COLO668 (cell line): Measurements from ENCODE around the gene ARNT2.

Source experiments
- DNase-seq: peaks from one replicate; lab custom pipeline; 2025; ENCODE audit not compliant: unreplicated experiment; lab: John Stamatoyannopoulos, UW

The ARNT2 gene

DNA sequence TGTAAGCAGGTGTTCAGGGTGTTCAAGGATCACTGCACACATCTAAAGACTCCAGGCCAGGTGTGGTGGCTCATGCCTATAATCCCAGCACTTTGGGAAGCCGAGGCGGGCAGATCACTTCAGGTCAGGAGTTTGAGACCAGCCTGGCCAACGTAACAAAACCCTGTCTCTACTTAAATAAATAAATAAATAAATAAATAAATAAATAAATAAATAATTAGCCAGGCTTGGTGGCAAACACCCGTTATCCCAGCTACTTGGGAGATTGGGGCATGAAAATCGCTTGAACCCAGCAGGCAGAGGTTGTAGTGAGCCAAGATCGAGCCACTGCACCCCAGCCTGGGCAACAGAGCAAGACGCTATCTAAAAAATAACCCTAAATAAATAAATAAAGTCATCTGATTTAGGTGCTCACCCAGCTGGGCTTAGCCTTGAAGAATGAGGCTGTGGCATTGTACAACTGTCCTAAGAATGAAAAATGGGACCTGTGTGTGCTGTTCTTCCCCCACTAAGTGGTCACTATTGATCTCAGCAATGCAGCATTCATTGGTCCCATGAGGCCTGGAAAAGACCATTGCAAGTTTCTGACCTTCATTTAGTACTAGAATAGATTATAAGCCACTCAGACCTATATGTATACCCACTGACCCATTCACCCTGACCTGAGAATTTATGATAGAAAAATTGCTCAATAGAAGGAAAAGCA, 208.1 kb downstream of the ARNT2 start:
- no peak for DNase-seq

DNA sequence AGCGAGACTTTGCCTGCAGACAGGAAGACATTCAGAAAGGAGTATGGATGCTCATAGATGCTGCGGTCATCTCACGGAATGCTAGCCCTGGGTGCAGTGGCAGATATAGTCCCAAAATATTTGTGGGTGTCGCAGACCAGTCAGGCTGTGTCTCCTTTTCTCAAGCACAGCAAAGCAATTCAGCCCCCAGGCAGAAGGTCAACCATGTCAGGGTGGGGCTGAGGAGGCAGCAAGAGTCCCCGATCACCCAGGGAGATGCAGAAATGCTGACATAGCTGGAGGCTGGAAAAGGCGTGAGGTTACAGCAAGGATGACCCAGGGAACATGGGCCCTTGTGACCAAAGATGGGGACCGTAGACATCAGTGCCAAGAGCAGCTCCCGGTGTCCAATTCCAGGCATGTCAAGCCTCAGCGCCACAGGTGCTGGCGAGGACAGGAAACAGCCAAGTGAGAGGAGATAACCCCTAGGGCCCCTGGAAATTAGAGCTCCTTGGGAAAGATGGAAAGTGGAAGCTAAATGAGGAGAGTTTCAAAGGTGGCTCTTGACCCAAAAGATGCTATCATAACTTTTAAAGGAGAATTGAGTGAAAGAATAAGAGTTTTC, 209.7 kb downstream of the ARNT2 start:
- DNase-seq: no peak

DNA sequence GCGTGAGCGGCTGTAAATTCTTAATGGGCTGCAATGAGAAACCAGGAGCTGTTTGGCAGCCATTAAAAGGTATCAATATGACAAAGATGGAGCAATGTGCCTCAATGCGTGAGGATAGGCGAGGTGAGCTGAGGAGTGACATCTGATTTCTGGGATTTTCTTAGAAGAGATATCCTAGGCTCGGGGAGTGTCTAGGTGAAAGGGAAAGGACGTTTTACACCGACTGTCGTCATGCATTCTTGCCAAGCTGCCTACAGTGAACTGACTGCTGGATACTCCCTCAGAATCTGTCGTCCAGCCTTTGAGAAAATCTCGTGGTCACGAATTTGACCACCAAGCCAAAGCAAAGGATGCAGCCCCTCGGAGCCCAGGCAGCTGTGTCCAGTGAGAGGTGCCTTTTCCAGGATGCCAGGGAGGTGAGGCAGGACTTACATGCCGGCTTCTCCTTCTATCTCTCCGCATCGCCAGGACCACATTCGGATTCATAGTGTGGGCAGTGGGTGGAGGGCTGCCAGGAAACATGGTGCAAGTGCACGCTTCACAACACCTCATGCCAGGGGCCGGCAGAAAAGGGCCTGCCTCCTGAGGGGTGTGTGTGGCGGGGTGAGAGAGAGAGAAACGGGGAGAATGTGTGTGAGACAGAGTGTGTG, 210.7 kb downstream of the ARNT2 start:
- no peak for DNase-seq

DNA sequence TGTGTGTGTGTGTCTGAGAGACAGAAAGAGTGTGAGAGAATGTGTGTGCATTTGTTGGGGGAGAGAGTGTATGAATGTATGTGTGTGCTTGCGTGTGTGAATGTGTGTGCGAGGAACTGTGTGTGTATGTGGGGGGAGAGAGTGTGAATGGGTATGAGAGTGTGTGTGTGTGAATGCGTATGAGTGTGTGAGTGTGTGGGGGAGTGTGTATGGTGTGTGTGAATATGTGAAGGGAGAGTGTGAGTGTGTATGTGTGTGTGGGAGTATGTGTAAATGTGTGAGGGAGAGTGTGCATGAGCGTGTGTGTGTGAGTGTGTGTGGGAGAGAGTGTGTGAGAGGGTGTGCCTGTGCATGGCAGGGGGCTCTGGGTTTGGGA, 211.2 kb downstream of the ARNT2 start:
- no peak for DNase-seq

DNA sequence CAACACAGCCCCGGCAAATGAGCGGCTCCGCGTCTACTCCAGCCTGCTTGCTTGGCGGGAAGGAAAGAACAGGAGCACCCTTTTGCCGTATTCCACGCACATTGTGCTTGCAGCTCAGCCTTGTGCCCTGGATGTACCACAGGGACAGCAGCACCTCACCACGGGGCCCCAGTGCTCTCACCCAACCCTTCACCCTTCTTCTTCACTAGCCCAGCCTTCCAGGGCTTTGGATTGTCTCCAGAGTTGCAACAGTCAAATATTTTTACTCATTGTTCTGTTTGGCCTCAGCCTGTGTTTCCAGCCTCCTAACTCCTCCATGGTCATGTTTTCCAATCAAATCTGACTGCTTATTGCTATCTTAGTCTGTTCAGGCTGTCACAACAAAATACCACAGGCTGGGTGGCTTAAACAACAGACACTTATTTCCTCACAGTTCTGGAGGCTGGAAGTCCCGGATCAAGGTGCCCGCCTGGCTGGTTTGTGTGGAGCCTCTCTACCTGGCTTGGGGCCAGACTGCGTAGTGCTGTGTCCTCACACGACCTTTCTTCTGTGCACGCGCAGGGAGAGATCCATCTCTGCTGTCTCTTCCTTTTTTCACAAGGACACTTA, 211.7 kb downstream of the ARNT2 start:
- DNase-seq: no peak

DNA sequence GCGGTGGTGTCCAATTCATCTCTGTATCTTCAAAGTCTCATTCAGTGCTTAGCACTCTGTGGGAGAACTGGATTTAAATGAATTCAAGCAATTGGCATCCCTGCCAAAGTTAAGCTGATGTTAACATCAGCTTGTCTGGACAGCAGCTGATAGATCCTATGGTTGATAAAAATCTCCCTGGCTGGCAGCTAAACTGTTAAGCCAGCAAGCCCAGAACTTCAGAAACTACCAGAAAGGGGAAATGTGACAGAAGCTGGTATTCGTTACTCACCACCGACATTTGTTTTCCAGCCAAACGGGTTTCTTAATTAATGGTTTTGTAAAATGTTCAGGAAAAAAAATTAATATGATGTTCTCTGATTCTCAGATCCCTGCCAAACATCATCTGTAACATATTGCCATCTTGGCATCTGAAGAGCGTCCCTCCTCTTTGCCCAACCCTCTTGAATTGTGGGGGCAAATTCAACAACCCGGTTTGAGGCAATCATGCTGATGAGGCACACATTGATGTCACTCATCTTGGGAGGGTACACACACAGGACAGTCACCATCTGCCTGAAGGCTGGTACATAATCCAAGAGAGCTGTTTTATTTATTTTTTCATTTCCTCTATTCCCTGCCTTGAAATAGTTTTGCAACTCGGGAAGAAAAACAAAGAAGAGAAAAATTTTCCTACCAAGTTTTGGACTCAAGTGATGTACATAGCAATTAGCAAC, 214.7 kb downstream of the ARNT2 start:
- no peak for DNase-seq

DNA sequence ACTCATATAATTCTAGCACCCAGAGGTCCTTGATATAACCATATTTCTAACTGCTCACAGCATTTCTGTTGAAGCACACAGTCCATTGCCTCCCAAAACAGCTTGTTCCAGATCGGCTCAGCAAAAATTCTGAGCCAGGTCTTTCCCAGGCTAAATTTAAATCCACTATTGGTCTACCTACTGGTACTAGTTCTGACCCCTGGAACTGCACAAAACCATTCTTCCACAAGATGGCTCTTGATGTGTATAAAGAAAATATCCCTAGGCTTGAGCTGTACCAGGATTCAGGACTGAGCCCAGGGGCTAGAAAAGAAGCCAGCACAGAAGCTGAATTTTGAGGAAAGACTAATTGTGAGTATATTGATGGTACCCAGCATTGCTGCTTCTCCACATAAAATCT, 215.5 kb downstream of the ARNT2 start:
- DNase-seq: no peak

DNA sequence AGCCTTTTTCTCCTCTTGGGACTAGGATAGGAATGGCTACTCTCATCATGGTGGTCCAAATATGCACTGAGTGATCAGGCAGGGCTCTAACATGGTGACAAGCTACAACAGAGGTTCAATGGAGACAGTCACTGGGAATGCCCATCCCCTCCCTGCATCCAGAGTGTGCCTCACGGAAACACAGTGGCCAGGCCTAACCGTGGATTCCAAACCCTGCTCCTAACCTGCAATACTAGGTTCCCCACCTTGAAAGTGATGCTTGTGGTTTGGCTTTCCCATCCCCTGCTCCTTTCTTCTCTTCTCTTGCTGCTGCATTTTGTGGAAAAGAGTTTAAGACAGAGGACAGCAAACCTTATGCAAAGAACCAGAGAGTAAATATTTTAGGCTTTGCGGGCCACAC, 216.0 kb downstream of the ARNT2 start:
- DNase-seq: no peak

DNA sequence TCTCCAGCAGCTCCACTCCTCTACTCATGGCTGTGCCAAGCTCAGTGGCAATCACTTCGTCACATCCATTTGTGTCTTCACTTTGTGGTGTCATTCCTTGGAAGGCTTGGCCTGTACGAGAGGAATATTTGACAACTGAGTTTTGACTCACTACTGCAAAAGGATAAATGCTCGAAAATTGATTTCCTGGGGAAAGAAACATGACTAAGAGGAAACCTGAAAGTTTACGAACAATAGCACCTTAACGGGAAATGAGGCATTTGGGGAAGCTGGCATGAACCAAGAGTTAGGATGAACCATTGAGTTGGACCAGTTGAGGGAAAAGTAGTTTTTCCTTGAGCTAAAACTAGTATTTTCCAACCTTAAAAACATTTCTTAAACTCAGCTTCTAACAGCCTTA, 216.7 kb downstream of the ARNT2 start:
- DNase-seq: no peak

DNA sequence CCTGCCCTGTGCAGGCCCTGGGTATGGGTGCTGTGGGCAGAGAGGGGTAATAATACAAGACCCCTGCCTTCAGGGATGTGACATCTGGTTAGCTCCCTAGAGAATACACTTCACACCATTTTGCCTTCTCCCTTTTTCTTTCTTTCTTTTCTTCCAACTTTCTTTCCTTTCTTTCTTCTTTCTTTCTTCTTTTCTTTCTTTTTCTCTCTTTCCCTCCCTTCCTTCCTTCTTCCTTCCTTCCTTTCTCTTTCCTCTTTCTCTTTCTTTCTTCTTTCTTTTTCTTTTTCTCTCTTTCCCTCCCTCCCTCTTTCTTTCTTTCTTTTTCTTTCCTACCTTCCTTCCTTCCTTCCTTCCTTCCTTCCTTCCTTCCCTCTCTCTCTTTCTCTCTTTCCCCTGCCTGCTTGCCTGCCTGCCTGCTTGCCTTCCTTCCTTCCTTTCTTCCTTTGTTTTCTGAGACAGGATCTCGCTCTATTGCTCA, 222.5 kb downstream of the ARNT2 start:
- DNase-seq: no peak

DNA sequence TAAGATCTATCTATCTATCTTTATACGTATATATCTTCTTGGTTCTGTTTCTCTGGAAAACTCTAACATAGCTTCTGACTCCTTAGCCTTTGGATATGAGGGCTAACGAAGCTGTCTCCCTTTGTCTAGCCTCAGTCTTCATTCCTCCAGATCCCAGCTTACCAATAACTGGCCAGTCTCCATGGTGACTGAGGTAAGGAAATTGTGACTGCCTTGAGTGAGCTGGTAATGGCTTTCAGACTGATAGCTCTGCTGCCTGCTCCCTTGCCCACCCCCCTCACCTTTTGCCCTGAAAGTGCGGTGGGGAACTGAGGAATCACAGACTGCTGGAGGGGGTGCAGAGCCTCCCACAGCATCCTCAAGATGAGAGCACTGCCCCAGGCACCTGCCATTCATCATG, 225.2 kb downstream of the ARNT2 start:
- DNase-seq: no peak

DNA sequence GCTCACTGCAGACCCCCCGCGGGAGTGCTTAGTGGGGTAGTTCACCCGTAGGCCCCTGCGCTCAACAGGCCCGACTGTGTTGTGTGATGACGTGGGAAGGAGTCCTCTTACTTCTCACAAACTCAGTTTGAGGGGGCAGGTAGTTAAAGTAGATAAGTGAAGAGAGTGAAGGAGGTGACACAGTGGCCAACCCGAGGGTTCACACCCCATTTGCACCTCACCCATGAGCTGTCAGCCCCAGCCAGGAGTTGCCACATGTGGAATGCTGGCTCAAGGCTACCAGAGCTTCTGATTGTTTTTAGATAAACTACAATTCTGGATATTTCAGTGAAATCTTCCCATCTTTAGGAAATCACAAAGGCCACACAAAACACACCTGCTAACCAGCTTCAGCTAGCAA, 226.8 kb downstream of the ARNT2 start:
- no peak for DNase-seq

DNA sequence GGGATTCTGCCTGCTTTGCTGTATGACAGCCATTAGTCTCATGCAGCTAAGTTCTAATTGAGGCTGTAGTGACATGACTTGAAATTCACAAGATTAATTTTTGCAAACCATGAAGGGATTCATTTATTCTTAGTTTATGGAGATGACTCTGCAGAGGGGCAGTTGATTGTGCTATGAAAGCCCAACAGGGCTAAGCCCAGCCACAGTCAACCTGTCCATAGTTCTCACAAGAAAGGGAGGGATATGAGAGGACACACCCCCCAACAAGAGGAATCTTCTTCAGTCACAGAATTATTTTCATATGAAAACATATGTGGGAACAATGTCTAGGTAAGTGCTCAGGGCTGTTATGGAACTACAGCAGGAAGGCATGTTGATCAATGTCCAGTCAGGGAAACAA, 229.0 kb downstream of the ARNT2 start:
- no peak for DNase-seq

DNA sequence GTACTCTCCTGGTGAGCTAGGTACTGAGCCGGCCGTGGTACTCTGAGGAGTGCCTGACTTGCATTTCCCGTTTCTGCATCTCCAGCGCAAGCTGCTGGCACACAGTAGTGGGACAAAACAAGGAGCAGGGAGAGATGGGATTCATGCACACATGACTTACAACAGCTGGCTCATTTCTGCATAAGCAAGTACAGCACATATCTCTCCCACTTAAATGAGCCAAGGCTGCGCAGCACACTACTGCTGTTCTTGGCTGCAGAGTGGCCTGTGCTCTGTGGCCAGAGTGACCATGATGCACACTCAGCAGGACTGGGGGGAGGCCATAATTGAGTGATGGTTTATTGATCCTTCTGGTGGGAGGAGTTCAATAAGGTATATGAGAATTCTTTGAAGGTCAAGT, 231.8 kb downstream of the ARNT2 start:
- DNase-seq: no peak

DNA sequence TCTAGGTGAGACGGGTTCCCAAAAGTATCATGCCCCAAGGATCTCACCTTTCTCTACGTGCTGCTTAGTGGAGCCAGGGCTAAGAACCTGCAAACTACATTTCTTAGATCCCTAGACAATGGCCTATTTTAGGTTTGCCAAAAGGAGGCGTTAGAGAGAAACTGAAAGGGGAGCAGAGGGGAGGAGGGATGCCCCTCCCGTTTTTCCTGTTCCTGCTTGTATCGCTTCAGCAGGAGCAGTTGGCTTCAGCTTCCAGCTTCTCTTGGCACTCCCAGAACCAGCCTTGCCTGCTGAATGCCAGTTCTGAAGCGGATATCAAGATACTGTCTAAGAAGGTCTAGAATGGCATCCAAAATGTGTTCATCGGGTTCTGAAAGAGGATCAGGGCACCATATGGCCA, 232.5 kb downstream of the ARNT2 start:
- no peak for DNase-seq

DNA sequence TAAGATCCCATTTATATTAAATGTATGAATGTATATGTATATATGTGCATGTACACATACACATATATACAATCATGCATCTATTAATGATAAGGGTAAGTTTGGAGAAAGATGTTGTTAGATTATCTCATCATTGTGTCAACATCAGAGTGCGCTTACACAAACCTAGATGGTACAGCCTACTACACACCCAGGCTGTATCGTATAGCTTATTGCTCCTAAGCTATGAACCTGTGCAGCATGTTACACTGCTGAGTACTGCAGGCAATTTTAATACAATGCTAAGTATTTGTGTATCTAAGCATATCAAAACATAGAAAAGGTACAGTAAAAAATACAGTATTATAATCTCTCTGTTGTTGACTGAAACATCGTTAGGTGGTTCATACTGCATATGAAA, 233.6 kb downstream of the ARNT2 start:
- no peak for DNase-seq

DNA sequence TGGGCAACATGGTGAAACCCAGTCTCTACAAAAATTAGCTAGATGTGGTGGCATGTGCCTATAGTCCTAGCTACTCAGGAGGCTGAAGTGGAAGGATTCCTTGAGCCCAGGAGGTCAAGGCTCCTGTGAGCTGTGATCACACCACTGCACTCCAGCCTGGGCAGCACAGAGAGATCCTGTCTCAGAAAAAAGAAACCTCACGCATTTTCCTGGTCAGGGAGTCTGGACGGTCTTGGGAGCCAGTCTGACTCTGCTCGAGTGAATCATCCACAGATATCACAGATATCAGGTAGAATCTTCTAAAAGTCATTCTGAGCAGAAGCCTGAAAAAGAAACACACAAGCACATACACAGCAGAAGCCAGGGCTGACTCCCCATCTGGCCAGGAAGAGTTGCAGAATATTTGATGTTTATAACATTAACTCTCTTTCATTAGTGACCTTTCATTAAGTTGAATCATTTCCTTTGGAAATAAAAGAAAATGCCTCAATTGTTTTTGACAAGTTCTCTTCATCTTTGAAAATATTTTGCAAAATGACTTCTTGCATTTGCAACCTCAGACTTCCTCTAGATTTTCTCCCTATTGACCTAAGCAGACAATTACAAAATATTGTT, 234.5 kb downstream of the ARNT2 start:
- DNase-seq: no peak

DNA sequence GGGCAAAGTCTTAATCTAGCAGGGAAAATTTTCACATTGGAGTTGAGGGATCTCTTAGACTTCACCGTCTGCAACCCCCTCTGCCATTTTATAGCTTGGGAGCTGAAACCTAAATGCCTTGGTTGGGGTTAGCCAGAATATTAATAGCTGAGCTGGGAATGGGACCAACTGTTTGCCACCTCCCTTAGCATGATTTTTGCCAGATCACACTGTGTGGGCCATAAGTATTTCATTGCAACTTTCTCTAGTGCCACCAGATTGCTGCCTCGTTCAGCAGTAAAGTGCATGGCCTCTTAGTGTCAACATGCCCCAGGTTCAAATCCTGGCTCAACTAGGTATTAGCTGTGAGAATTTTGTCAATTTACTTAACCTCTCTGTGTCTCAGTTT, 235.0 kb downstream of the ARNT2 start:
- DNase-seq: no peak

DNA sequence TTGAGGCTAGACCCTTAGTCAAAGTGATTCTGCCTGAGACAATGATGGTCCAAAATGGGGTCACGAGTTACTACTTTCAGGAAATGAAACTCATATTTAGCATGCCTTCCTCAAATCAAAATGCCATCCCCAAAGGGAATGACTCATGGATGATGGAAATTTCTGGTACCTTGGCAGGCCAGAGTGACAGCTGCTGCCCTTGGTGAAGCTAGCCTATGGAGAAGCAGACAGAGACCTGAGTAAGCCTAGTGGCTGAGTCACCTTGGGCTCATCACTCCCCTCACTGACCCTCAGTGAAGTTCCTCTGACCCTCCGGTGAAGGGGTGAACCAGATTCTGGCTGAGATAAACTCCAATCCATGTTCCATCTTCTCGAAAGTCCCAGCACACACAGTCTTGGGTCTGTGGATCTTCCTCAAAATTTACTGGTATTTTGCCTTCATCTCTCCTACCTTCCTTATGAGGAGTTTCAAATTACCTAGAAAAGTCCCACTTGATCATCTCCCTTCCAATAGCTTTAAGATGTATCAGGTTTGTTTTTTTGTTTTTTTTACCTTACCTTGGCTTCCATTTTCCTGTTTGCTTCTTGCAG, 236.4 kb downstream of the ARNT2 start:
- DNase-seq: no peak

DNA sequence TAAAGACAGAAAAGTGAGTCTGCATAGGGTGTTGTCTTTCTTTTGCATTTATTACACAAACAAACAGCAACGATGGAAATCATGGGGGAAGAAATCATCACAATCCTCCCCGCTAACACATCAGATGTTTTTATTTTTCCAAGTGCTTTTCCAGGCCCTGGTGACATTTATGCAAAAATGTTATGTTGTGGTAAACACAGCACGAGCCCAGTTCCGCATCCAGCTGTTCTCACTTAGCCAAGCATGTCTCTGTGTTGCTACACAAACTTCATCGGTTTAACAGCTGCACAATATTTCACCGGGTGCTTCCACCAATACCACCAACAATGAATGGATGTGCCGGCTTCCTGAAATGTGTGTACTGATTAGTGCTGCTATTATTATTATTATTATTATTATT, 237.2 kb downstream of the ARNT2 start:
- no peak for DNase-seq
